Mononuclear cell (primary cell): Measurements from ENCODE around the gene GRIA1. TPM values are rescaled to one million over a fixed set of nuclear protein-coding genes. Genes with fewer than 3 reads are reported as not detected.

Experiments
- H3K27me3 ChIP-seq: 2 replicates; pipeline ENCODE4 v1.6.0; 2011; ENCODE audit warnings: low read length, control low read depth; ENCODE audit not compliant: insufficient read depth
- H3K4me1 ChIP-seq: 2 replicates; pipeline ENCODE4 v1.5.1; 2011; ENCODE audit warnings: mild to moderate bottlenecking, low read length, control low read depth; ENCODE audit not compliant: insufficient read depth
- H3K4me3 ChIP-seq: 2 replicates; pipeline ENCODE4 v1.5.1; 2011; ENCODE audit warnings: mild to moderate bottlenecking, low read length, moderate library complexity
- H3K9me3 ChIP-seq: 2 replicates; pipeline ENCODE4 v1.5.1; 2011; ENCODE audit warnings: low read depth, mild to moderate bottlenecking, control low read depth, low read length
- total RNA-seq: library from RNA; depleted of rRNA; stranded (reverse); fragments of >200 nt; gene quantifications from one replicate; pipeline ENCODE4 v1.2.3, GENCODE V29; 2012

The GRIA1 gene
- total RNA-seq, 1 donor: not detected

DNA sequence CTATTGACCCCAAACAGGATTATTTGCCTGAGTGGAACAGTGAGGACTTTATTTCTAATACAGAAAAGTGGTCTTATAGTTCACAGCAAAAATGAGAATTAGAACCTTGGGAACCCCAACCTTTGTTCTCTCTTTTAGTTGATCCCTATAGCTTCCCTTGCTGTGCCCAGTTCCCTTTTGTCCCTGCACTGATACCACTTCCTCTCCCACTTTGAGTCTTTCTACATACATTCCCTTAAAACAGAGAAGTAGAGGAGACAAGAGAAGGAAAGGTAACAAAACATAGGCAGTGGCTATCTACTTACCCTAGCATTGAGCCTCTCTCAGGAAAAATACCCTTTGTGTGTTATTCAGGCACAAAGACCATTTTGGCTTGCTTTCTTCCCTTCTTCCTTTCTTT is 301.8 kb downstream of the GRIA1 start:
- H3K4me3 ChIP-seq: no peak overlapping the region
- H3K9me3 ChIP-seq: no peaks in the 10 kb centered on the region

GRCh38 chr5:153793699-153794098 is 303.2 kb downstream of the GRIA1 start:
- H3K27me3 ChIP-seq: no peaks in the 10 kb centered on the region
- no peaks in the 10 kb centered on the region for H3K9me3 ChIP-seq
- H3K4me1 ChIP-seq: no peaks in the 10 kb centered on the region
- H3K4me3 ChIP-seq: no peak overlapping the region

More for the DNA sequence above, 301.8 kb downstream of the GRIA1 start:
- Histone ChIP-seq H3K4me1 (no peaks in the 10 kb centered on the region), H3K27me3 (no peaks in the 10 kb centered on the region)

- Histone ChIP-seq H3K4me1 (no peaks in the 10 kb centered on the region), H3K27me3 (no peaks in the 10 kb centered on the region), H3K4me3 (no peak overlapping the region)
Measured at GRCh38 chr5:153794327-153794726, 303.9 kb downstream of the GRIA1 start.

GRCh38 chr5:153796527-153796926 is 306.1 kb downstream of the GRIA1 start:
- H3K9me3 ChIP-seq: no peaks in the 10 kb centered on the region
- no peak overlapping the region for H3K4me3 ChIP-seq
- H3K27me3 ChIP-seq: no peaks in the 10 kb centered on the region
- no peaks in the 10 kb centered on the region for H3K4me1 ChIP-seq

More at GRCh38 chr5:153794327-153794726, 303.9 kb downstream of the GRIA1 start:
- no peaks in the 10 kb centered on the region for H3K9me3 ChIP-seq

GRCh38 chr5:153797484-153797883 is 307.0 kb downstream of the GRIA1 start:
- Histone ChIP-seq H3K4me3 (no peak overlapping the region), H3K4me1 (no peaks in the 10 kb centered on the region), H3K9me3 (no peaks in the 10 kb centered on the region), H3K27me3 (no peaks in the 10 kb centered on the region)

DNA sequence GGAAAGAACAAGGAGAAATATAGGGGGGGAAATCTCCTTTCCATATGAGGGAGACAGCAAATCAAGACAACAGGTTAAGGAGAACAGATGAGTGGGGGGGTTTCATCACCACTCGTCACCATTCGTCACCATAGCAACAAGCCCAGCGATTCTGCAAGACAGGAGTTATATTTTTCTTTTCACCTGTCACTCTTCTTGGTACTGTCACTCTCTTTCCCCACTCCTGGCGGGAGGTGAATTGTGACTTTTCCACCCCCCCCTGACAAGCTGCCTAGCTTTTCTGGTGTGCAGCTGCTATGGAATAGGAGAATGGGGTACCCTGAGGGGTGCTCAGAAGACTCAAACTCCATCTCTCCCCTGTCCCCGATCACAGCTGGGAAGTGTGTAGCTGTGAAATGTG is 308.4 kb downstream of the GRIA1 start:
- Histone ChIP-seq H3K27me3 (no peaks in the 10 kb centered on the region), H3K9me3 (no peaks in the 10 kb centered on the region), H3K4me3 (no peak overlapping the region), H3K4me1 (no peaks in the 10 kb centered on the region)

GRCh38 chr5:153799466-153799865 is 309.0 kb downstream of the GRIA1 start:
- H3K9me3 ChIP-seq: no peaks in the 10 kb centered on the region
- no peak overlapping the region for H3K4me3 ChIP-seq
- no peaks in the 10 kb centered on the region for H3K4me1 ChIP-seq
- no peaks in the 10 kb centered on the region for H3K27me3 ChIP-seq

DNA sequence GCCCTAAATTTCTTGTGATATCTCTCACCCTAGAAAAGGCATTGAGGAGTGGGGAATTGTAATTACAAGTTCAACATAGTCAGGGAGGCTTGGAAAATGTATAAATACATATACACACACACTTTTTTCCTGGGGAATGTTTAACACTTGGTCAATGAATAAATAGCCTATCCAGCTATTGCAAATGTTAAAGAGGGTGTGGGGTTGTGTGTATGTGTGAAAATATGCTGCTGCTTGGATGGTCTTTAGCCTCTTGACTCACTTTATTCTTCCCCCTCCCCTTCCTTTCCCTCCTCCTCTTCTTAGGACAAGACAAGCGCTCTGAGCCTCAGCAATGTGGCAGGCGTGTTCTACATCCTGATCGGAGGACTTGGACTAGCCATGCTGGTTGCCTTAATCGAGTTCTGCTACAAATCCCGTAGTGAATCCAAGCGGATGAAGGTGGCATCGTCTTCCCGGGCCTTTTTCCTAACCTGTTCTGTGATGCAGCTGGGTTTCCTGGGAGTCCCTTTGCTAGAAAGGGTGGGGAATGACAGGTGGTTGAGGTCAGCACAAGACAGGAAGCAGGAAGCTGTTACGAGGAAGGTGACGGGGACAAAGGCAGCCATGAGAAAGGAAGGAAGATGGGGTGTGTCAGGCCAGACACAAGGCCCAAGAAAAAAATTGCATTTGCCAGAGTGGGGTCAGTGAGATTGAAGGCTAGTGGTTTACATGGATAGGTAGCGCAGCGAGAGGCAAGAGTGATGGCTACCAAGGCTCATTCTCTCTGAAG is 311.8 kb downstream of the GRIA1 start:
- no peaks in the 10 kb centered on the region for H3K4me1 ChIP-seq
- no peaks in the 10 kb centered on the region for H3K27me3 ChIP-seq
- H3K4me3 ChIP-seq: no peak overlapping the region
- no peaks in the 10 kb centered on the region for H3K9me3 ChIP-seq

DNA sequence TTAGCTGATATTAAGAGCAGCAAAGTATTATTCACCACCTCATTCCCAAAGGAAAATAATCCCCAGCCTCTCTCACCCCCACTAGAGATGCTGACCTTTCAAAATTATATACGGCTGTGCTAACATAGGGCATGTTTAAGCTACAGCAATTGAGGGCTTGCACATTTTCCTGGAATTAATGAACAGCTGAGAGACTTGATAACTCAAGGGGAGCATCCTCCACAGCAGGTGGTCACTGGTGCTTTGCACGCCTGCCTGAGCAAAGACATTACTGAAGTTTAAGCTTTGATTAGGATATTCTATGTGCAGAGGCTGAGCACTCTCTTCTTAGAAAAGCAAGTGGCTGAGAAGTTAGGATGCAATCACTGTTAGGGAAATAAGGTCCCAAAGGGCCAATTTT is 317.3 kb downstream of the GRIA1 start:
- Histone ChIP-seq H3K4me1 (no peaks in the 10 kb centered on the region), H3K4me3 (no peak overlapping the region), H3K9me3 (no peaks in the 10 kb centered on the region), H3K27me3 (no peaks in the 10 kb centered on the region)

GRCh38 chr5:153809166-153809565 is 318.7 kb downstream of the GRIA1 start:
- Histone ChIP-seq H3K4me3 (no peak overlapping the region), H3K9me3 (peaks cover 1% of the 10 kb centered on the region), H3K4me1 (no peaks in the 10 kb centered on the region), H3K27me3 (no peaks in the 10 kb centered on the region)

DNA sequence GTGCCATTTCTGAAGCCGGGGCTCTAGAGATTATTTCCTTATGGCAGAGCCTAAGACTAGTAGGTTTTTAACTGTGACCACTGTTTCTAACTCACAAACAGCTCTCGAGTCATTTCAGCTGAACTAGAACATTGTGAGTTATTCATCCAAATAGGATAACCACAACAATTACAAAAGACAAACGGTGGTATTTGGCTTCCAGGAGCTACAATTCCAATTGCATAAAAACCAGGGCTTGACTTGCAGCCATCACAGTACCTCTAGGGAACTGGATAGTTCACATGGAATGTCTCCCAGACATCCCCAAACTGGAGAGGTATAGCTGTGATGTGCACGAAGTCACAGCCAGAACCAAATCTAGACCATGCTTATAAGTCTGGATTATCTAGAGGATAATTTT is 323.4 kb downstream of the GRIA1 start:
- Histone ChIP-seq H3K27me3 (no peaks in the 10 kb centered on the region), H3K9me3 (peaks cover 6% of the 10 kb centered on the region), H3K4me3 (no peak overlapping the region), H3K4me1 (no peaks in the 10 kb centered on the region)

- Histone ChIP-seq H3K27me3 (no peaks in the 10 kb centered on the region), H3K9me3 (peaks cover 6% of the 10 kb centered on the region), H3K4me1 (no peaks in the 10 kb centered on the region), H3K4me3 (no peak overlapping the region)
Measured at GRCh38 chr5:153816870-153817269, 326.4 kb downstream of the GRIA1 start.

DNA sequence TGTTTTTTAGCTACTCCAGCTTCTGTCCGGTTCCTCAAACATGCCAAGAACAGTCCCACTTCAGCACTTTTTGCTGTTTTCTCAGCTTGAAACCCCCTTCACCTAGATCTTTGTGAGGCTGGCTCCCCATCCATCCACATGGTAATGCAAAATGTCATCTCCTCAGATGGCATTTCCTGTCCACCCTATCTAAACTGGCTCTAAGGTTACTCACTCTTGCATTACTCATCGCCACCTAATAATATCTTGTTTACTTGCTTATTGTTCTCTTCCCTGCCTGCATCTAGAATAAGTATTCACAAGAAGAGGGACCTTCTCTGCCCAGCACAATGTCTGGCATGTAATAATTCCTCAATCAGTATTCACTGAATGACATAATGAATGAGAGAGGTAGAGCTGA is 328.2 kb downstream of the GRIA1 start:
- no peaks in the 10 kb centered on the region for H3K27me3 ChIP-seq
- H3K4me3 ChIP-seq: no peak overlapping the region
- no peaks in the 10 kb centered on the region for H3K4me1 ChIP-seq
- H3K9me3 ChIP-seq: peaks cover 6% of the 10 kb centered on the region

GRCh38 chr5:153823036-153823435 is 332.6 kb downstream of the GRIA1 start:
- no peaks in the 10 kb centered on the region for H3K9me3 ChIP-seq
- no peaks in the 10 kb centered on the region for H3K27me3 ChIP-seq
- H3K4me3 ChIP-seq: no peak overlapping the region
- H3K4me1 ChIP-seq: no peaks in the 10 kb centered on the region

DNA sequence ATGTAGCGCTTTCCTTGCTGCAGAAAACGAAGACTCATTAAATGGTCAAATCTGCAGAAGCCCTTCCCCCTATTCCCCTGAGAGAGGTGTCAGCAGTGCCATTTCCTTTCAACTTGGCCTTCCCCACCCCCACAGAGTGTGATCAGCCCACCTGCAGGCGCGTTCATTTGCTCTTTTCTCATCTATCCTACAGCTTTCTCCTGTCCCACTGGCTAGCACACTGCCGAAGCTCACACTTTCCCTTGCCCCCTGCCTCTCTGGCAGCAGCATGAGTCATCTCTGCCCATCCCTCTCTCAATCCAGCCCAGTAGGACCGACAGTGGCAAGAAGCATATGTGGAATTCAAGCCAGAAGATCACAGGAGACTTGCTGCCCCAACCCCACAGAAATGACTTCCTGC is 334.4 kb downstream of the GRIA1 start:
- no peak overlapping the region for H3K4me3 ChIP-seq
- H3K9me3 ChIP-seq: no peaks in the 10 kb centered on the region
- H3K4me1 ChIP-seq: no peaks in the 10 kb centered on the region
- H3K27me3 ChIP-seq: no peaks in the 10 kb centered on the region

GRCh38 chr5:153827397-153827796 is 336.9 kb downstream of the GRIA1 start:
- no peaks in the 10 kb centered on the region for H3K27me3 ChIP-seq
- H3K9me3 ChIP-seq: no peaks in the 10 kb centered on the region
- H3K4me3 ChIP-seq: no peak overlapping the region
- no peaks in the 10 kb centered on the region for H3K4me1 ChIP-seq
